Vagina (tissue), 2 donors: ENCODE results near the gene MTF1. TPM values are rescaled to one million over a fixed set of nuclear protein-coding genes. Genes with fewer than 3 reads are reported as not detected.

Source experiments
- DNase-seq, 2 donors: peaks; one replicate each; pipeline ENCODE4 v3.0.0-alpha.2; 2017; ENCODE audit errors: extremely low spot score in 2 of 2
- H3K27ac ChIP-seq: fragments of 200-600 bp; sonication (generic); one replicate; pipeline ENCODE4 v1.5.1; 2019
- H3K27me3 ChIP-seq: fragments of 200-600 bp; sonication (generic); one replicate; pipeline ENCODE4 v1.5.1; 2019
- H3K36me3 ChIP-seq, 2 donors: fragments of 200-600 bp; sonication (generic); one replicate each; pipeline ENCODE4 v1.5.1; 2017 to 2019
- H3K4me1 ChIP-seq: fragments of 200-600 bp; sonication (generic); one replicate; pipeline ENCODE4 v1.5.1; 2019
- H3K4me3 ChIP-seq, 2 donors: fragments of 200-600 bp; sonication (generic); 1 replicate in 1 of 2; 2 replicates in 1 of 2; pipeline ENCODE4 v1.5.1; 2016 to 2019
- H3K9me3 ChIP-seq: fragments of 200-600 bp; sonication (generic); one replicate; pipeline ENCODE4 v1.5.1; 2019
- POLR2A ChIP-seq, 2 donors: fragments of 450-650 bp; IDR thresholded peaks; one replicate each; pipeline ENCODE4 v1.6.1; 2017; ENCODE audit warnings: antibody characterized with exemption in 2 of 2, mild to moderate bottlenecking in 2 of 2, moderate library complexity in 2 of 2
- POLR2AphosphoS5 ChIP-seq, 2 donors: sonication (generic); formaldehyde crosslinking; IDR thresholded peaks; one replicate each; pipeline ENCODE4 v1.9.0; 2017; ENCODE audit warnings: antibody characterized with exemption in 2 of 2, mild to moderate bottlenecking in 2 of 2, low read depth in 1 of 2; ENCODE audit not compliant: insufficient read depth in 1 of 2
- intact Hi-C: fragments of 100-400 bp; cut with DNase I; formaldehyde crosslinking; loops from one replicate; pipeline ENCODE4 v1.15.1; 2023
- total RNA-seq: library from RNA; depleted of rRNA; stranded (reverse); fragments of >200 nt; gene quantifications from one replicate; pipeline ENCODE4 v1.2.3, GENCODE V29; 2016
- TF ChIP-seq, protein P1 (sequence below), 3 experiments: fragments of 450-650 bp in 2 of 3; fragments of 200-600 bp in 1 of 3; sonication (generic) in 1 of 3; IDR thresholded peaks; one replicate each; pipeline ENCODE4 v1.5.1; 2017 to 2019; ENCODE audit warnings: antibody characterized with exemption in 3 of 3, mild to moderate bottlenecking in 2 of 3, moderate library complexity in 2 of 3

Gene MTF1
- total RNA-seq, 1 donor from 2014 or later, result 9.3 TPM

DNA sequence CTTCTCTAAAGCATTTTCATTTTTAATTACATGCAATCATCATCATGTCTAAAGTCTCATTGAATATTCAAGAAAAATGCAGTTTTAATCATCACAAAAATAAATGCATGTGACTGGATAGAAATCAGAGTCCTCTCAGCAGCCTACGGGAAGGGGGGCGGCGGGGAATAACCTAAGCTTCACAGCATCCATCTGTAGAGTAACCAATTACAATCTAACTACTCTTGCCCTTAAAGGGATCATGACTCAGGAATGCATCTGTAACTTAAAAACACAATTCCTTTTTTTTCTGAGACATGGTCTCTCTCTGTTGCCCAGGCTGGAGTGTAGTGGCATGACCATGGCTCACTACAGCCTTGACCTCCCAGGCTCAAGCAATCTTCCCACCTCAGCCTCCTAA lies 22.6 kb downstream of the MTF1 start:
- Histone ChIP-seq H3K4me1 (peaks cover 11% of the 10 kb centered on the region), H3K36me3 (peaks cover 0 to 73% of the 10 kb centered on the region in 2 donors), H3K4me3 (no peak overlapping the region), H3K27ac (no peak overlapping the region), H3K9me3 (no peaks in the 10 kb centered on the region), H3K27me3 (no peaks in the 10 kb centered on the region)
- DNase-seq, result no peak
- TF ChIP-seq, protein P1, sequence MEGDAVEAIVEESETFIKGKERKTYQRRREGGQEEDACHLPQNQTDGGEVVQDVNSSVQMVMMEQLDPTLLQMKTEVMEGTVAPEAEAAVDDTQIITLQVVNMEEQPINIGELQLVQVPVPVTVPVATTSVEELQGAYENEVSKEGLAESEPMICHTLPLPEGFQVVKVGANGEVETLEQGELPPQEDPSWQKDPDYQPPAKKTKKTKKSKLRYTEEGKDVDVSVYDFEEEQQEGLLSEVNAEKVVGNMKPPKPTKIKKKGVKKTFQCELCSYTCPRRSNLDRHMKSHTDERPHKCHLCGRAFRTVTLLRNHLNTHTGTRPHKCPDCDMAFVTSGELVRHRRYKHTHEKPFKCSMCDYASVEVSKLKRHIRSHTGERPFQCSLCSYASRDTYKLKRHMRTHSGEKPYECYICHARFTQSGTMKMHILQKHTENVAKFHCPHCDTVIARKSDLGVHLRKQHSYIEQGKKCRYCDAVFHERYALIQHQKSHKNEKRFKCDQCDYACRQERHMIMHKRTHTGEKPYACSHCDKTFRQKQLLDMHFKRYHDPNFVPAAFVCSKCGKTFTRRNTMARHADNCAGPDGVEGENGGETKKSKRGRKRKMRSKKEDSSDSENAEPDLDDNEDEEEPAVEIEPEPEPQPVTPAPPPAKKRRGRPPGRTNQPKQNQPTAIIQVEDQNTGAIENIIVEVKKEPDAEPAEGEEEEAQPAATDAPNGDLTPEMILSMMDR (IDR thresholded peaks at IDR 0.05), result no peak
- TF ChIP-seq POLR2A (IDR thresholded peaks at IDR 0.05) (no peak), POLR2AphosphoS5 (IDR thresholded peaks at IDR 0.05; ENCODE audit: insufficient read depth in 1 of 2, low read depth in 1 of 2) (no peak)
- intact Hi-C loops, result no loop called here

DNA sequence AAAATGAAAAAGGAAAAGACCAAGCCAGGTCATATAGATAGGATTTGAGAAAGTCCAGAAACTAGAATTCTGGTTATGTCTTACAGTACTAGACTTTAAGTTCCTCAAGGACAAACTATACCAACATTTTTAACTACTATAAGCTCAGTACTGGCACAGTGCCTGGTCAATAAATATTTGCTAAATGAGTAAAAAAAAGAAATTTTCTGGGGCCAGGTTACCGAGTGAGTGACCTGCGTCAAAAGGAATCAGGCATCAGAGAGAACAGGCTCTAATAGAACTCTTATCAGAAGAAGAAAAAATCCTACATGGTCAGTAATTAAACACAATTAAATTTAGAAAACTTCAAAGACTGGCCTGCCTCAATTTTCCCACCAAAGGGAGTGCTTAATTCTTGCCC lies 27.6 kb downstream of the MTF1 start:
- no peak for DNase-seq
- H3K27me3 ChIP-seq, result no peaks in the 10 kb centered on the region
- H3K4me3 ChIP-seq, result no peak overlapping the region
- H3K36me3 ChIP-seq, result peaks cover 0 to 65% of the 10 kb centered on the region in 2 donors
- H3K9me3 ChIP-seq, result no peaks in the 10 kb centered on the region
- intact Hi-C loops, result no loop called here
- no peaks in the 10 kb centered on the region for H3K4me1 ChIP-seq
- H3K27ac ChIP-seq, result no peak overlapping the region
- TF ChIP-seq POLR2A (IDR thresholded peaks at IDR 0.05) (no peak), POLR2AphosphoS5 (IDR thresholded peaks at IDR 0.05; ENCODE audit: insufficient read depth in 1 of 2, low read depth in 1 of 2) (no peak)
- TF ChIP-seq, protein P1 (IDR thresholded peaks at IDR 0.05), result no peak

DNA sequence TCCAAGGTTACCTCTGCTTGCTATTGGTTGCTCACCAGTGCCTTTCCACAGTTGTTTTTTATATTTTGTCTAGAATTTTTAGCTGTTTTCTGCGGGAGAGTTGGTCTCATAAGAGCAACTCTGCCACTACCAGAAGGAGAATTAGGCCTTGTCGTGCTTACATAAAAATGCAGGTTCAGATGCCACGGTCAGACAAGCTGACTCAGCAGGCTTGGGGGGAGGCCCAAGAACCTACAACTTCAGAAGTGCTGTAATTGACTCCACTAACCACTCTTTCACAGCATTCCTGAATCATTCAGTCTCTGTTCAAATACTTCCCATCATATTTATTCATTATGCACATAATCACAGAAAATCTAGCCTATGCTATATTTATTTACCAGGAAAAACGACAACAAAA lies 28.3 kb downstream of the MTF1 start:
- Histone ChIP-seq H3K9me3 (no peaks in the 10 kb centered on the region), H3K27ac (no peak overlapping the region), H3K36me3 (peaks cover 0 to 62% of the 10 kb centered on the region in 2 donors), H3K27me3 (no peaks in the 10 kb centered on the region), H3K4me3 (no peak overlapping the region), H3K4me1 (no peaks in the 10 kb centered on the region)
- intact Hi-C loops, result no loop called here
- DNase-seq, result no peak
- TF ChIP-seq POLR2A (IDR thresholded peaks at IDR 0.05), result no peak
- TF ChIP-seq, protein P1 (IDR thresholded peaks at IDR 0.05), result no peak
- TF ChIP-seq POLR2AphosphoS5 (IDR thresholded peaks at IDR 0.05; ENCODE audit: insufficient read depth in 1 of 2, low read depth in 1 of 2), result no peak

DNA sequence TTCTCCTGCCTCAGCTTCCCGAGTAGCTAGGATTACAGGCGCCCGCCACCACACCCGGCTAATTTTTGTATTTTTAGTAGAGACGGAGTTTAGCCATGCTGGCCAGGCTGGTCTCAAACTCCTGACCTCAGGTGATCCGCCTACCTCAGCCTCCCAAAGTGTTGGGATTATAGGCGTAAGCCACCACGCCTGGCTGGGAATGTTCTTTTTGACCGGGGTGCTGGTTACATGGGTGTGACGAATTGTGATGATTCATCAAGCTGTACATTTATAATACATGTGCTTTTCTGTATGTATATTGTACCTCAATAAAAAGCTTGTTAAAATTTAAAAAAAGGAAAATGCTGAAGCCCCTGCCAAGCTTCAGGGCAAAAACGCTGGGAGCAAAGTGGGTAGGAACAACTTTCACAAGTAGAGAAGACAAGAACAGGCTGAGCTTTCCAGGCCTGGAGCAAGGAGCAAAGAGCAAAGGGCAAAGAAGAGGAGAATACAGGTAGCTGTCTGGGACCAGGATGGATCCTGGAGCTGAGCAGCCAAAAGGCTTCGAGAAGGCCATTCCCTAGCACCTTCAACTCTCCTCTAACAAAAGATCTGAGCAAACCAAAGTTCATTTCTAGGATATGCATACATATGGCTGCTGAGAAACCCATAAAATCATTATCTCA lies 30.9 kb downstream of the MTF1 start:
- H3K4me3 ChIP-seq, result no peak overlapping the region
- TF ChIP-seq, protein P1 (IDR thresholded peaks at IDR 0.05), result no peak
- no peak for TF ChIP-seq POLR2A (IDR thresholded peaks at IDR 0.05)
- peak in 1 of 2 donors; percentile 41 for TF ChIP-seq POLR2AphosphoS5 (IDR thresholded peaks at IDR 0.05; ENCODE audit: insufficient read depth in 1 of 2, low read depth in 1 of 2)
- H3K36me3 ChIP-seq, result peaks cover 0 to 41% of the 10 kb centered on the region in 2 donors
- H3K4me1 ChIP-seq, result no peaks in the 10 kb centered on the region
- no peak for DNase-seq
- no peak overlapping the region for H3K27ac ChIP-seq
- H3K9me3 ChIP-seq, result no peaks in the 10 kb centered on the region
- no peaks in the 10 kb centered on the region for H3K27me3 ChIP-seq
- intact Hi-C loops, result no loop called here

DNA sequence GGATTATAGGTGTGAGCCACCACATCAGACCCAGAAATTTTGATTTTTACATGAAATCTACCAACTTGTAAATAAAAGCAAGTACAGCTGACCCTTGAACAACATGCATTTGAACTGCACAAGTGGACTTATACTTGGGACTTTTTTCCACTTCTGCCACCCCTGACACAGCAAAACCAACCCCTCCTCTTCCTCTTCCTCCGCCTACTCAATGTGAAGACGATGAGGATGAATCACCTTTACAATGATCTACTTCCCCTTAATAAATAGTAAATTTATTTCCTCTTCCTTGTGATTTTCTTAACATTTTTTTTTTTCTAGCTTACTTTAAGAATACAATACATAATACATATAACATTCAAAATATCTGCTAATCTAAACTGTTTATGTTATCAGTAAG lies 33.9 kb downstream of the MTF1 start:
- DNase-seq, result no peak
- intact Hi-C loops, result no loop called here
- H3K36me3 ChIP-seq, result peaks cover 0 to 41% of the 10 kb centered on the region in 2 donors
- H3K4me1 ChIP-seq, result no peaks in the 10 kb centered on the region
- no peaks in the 10 kb centered on the region for H3K27me3 ChIP-seq
- no peak overlapping the region for H3K27ac ChIP-seq
- TF ChIP-seq, protein P1 (IDR thresholded peaks at IDR 0.05), result no peak
- TF ChIP-seq POLR2AphosphoS5 (IDR thresholded peaks at IDR 0.05; ENCODE audit: insufficient read depth in 1 of 2, low read depth in 1 of 2), result no peak
- TF ChIP-seq POLR2A (IDR thresholded peaks at IDR 0.05), result no peak
- no peak overlapping the region for H3K4me3 ChIP-seq
- no peaks in the 10 kb centered on the region for H3K9me3 ChIP-seq
